CD8-positive, alpha-beta memory T cell (primary cell): ENCODE data around the gene CCL25. TPM values are rescaled to one million over a fixed set of nuclear protein-coding genes. Genes with fewer than 3 reads are reported as not detected.
A peak's percentile ranks its signal among the peaks of the same experiment; 100 is the strongest.

Experiments used
- CTCF ChIA-PET: fragments of 350-600 bp; sonication (Branson Sonifier 250); formaldehyde crosslinking; loops from one replicate; lab custom pipeline; 2021; ENCODE audit warnings: antibody characterized with exemption; lab: Charles Lee
- POLR2A ChIA-PET: fragments of 350-600 bp; sonication (Branson Sonifier 250); formaldehyde crosslinking; loops from one replicate; lab custom pipeline; 2021; ENCODE audit warnings: antibody characterized with exemption; lab: Charles Lee
- DNase-seq, 5 donors: peaks; one replicate each; pipeline versions ENCODE4 v3.0.0 to v3.0.0-alpha.2; 2020 to 2022; ENCODE audit warnings: mixed read lengths in 1 of 5
- H3K27ac ChIP-seq: one replicate; pipeline ENCODE4 v1.7.0; 2013; ENCODE audit warnings: low read depth, mild to moderate bottlenecking, low read length, moderate library complexity
- H3K27me3 ChIP-seq: 2 replicates; pipeline ENCODE4 v1.7.0; 2013; ENCODE audit warnings: low read length, mild to moderate bottlenecking; ENCODE audit not compliant: insufficient read depth, poor library complexity, severe bottlenecking
- H3K36me3 ChIP-seq: 2 replicates; pipeline ENCODE4 v1.7.0; 2013; ENCODE audit warnings: mild to moderate bottlenecking, low read length, moderate library complexity; ENCODE audit not compliant: insufficient read depth
- H3K4me1 ChIP-seq: 2 replicates; pipeline ENCODE4 v1.7.0; 2013; ENCODE audit warnings: mild to moderate bottlenecking, low read length, moderate library complexity; ENCODE audit not compliant: insufficient read depth
- H3K4me3 ChIP-seq: 2 replicates; pipeline ENCODE4 v1.7.0; 2013; ENCODE audit warnings: mild to moderate bottlenecking, low read length
- H3K9me3 ChIP-seq: 2 replicates; pipeline ENCODE4 v1.7.0; 2013; ENCODE audit warnings: mild to moderate bottlenecking, low read length
- H3K27ac Mint-ChIP-seq, 8 donors: one replicate each; pipeline ENCODE4 v1.8.0; 2020 to 2021; ENCODE audit warnings: mixed read lengths in 8 of 8, mild to moderate bottlenecking in 6 of 8, inconsistent platforms in 3 of 8, moderate library complexity in 3 of 8
- H3K27me3 Mint-ChIP-seq, 2 donors: one replicate each; pipeline ENCODE4 v1.8.0; 2020 to 2021; ENCODE audit warnings: mixed read lengths in 2 of 2, mild to moderate bottlenecking in 1 of 2, moderate library complexity in 1 of 2
- H3K36me3 Mint-ChIP-seq, 3 donors: one replicate each; pipeline ENCODE4 v1.8.0; 2020 to 2021; ENCODE audit warnings: mixed read lengths in 3 of 3, inconsistent platforms in 1 of 3, mild to moderate bottlenecking in 1 of 3
- H3K4me1 Mint-ChIP-seq, 3 donors: one replicate each; pipeline ENCODE4 v1.8.0; 2020 to 2021; ENCODE audit warnings: mixed read lengths in 3 of 3, inconsistent platforms in 1 of 3, mild to moderate bottlenecking in 1 of 3
- H3K4me3 Mint-ChIP-seq, 7 donors: one replicate each; pipeline ENCODE4 v1.8.0; 2020 to 2021; ENCODE audit warnings: mixed read lengths in 7 of 7, mild to moderate bottlenecking in 6 of 7, moderate library complexity in 4 of 7, inconsistent platforms in 2 of 7
- H3K9me3 Mint-ChIP-seq, 5 donors: one replicate each; pipeline ENCODE4 v1.8.0; 2020 to 2022; ENCODE audit warnings: mixed read lengths in 5 of 5, mild to moderate bottlenecking in 3 of 5, moderate library complexity in 2 of 5, inconsistent platforms in 1 of 5
- polyA plus RNA-seq: library from polyadenylated mRNA; unstranded; fragments of 300-500 nt; fragmentation: Illumina TruSeq; gene quantifications from one replicate; pipeline ENCODE4 v1.2.3, GENCODE V29; 2021
- total RNA-seq, 2 experiments: library from RNA; stranded (reverse); gene quantifications; one replicate each; pipeline ENCODE4 v1.2.3, GENCODE V29; 2021

CCL25 gene
- total and polyA plus RNA-seq, 3 experiments from 2014 or later = not detected

- H3K27ac Mint-ChIP-seq = no peak overlapping the region
- no peak for DNase-seq
- Histone ChIP-seq H3K4me1 (no peaks in the 10 kb centered on the region), H3K36me3 (no peaks in the 10 kb centered on the region), H3K4me3 (no peak overlapping the region), H3K27ac (no peak overlapping the region), H3K27me3 (no peaks in the 10 kb centered on the region), H3K9me3 (peaks cover 15% of the 10 kb centered on the region)
- H3K9me3 Mint-ChIP-seq = peaks cover 11 to 25% (median 21%) of the 10 kb centered on the region in 5 donors
- ChIA-PET POLR2A (no interaction called here), CTCF (no interaction called here)
- H3K27me3 Mint-ChIP-seq = peaks cover 0 to 3% of the 10 kb centered on the region in 2 donors
- H3K36me3 Mint-ChIP-seq = peaks cover 0 to 8% (median 0%) of the 10 kb centered on the region in 3 donors
- H3K4me1 Mint-ChIP-seq = peaks cover 3 to 15% (median 9%) of the 10 kb centered on the region in 3 donors
- H3K4me3 Mint-ChIP-seq = no peak overlapping the region
Measured at GRCh38 chr19:8071912-8072311, 19.4 kb downstream of the CCL25 start.

- peaks cover 3 to 15% (median 9%) of the 10 kb centered on the region in 3 donors for H3K4me1 Mint-ChIP-seq
- no peak overlapping the region for H3K27ac Mint-ChIP-seq
- Histone ChIP-seq H3K9me3 (peaks cover 10% of the 10 kb centered on the region), H3K4me3 (no peak overlapping the region), H3K27me3 (no peaks in the 10 kb centered on the region), H3K36me3 (no peaks in the 10 kb centered on the region), H3K27ac (no peak overlapping the region), H3K4me1 (no peaks in the 10 kb centered on the region)
- H3K36me3 Mint-ChIP-seq = peaks cover 0 to 8% (median 0%) of the 10 kb centered on the region in 3 donors
- POLR2A ChIA-PET = no interaction called here
- CTCF ChIA-PET = no interaction called here
- DNase-seq = no peak
- H3K4me3 Mint-ChIP-seq = no peak overlapping the region
- H3K9me3 Mint-ChIP-seq = peaks cover 10 to 16% (median 13%) of the 10 kb centered on the region in 5 donors
- H3K27me3 Mint-ChIP-seq = peaks cover 0 to 3% of the 10 kb centered on the region in 2 donors
Measured at GRCh38 chr19:8074501-8074900, 21.9 kb downstream of the CCL25 start.

- H3K4me3 ChIP-seq = no peak overlapping the region
- peaks cover 1% of the 10 kb centered on the region for H3K9me3 ChIP-seq
- Mint-ChIP-seq H3K36me3 (peaks cover 0 to under 1% (median 0%) of the 10 kb centered on the region in 3 donors), H3K9me3 (peaks cover 1 to 9% (median 6%) of the 10 kb centered on the region in 5 donors), H3K4me1 (peaks cover 3 to 15% (median 9%) of the 10 kb centered on the region in 3 donors), H3K27me3 (peaks cover 0 to 5% of the 10 kb centered on the region in 2 donors), H3K4me3 (no peak overlapping the region), H3K27ac (no peak overlapping the region)
- H3K4me1 ChIP-seq = no peaks in the 10 kb centered on the region
- no peaks in the 10 kb centered on the region for H3K36me3 ChIP-seq
- POLR2A ChIA-PET = no interaction called here
- no peak overlapping the region for H3K27ac ChIP-seq
- peak in 1 of 5 donors; percentile 9 for DNase-seq
- H3K27me3 ChIP-seq = no peaks in the 10 kb centered on the region
- CTCF ChIA-PET = no interaction called here
Measured at GRCh38 chr19:8075158-8076074, 22.9 kb downstream of the CCL25 start.

DNA sequence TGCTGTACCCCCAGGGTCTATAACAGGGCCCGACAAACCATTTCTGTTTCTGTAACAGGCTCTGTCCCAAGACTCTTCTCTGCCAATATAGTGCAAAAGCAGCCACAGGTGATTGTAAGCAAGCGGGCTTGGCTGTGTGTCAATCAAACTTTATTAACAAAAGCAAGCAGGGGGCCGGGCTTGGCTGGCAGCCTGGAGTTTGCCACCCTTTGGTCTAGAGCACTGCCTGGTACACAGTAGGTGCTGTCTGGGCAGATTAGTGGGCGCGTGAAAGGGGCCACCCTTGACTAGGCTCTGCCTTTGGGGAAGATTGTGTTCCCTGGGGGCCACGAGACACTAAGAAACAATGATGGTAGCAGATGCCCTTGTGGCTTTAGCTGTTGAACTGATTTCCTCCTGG lies 27.4 kb downstream of the CCL25 start:
- Histone ChIP-seq H3K4me3 (no peak overlapping the region), H3K36me3 (no peaks in the 10 kb centered on the region), H3K27ac (no peak overlapping the region), H3K9me3 (no peaks in the 10 kb centered on the region), H3K27me3 (no peaks in the 10 kb centered on the region), H3K4me1 (no peaks in the 10 kb centered on the region)
- peak in 1 of 5 donors; percentile 14 for DNase-seq
- Mint-ChIP-seq H3K27ac (no peak overlapping the region), H3K27me3 (peaks cover 6 to 10% of the 10 kb centered on the region in 2 donors), H3K9me3 (no peaks in the 10 kb centered on the region), H3K4me1 (no peaks in the 10 kb centered on the region), H3K36me3 (no peaks in the 10 kb centered on the region), H3K4me3 (no peak overlapping the region)
- POLR2A ChIA-PET = no interaction called here
- CTCF ChIA-PET = no interaction called here

DNA sequence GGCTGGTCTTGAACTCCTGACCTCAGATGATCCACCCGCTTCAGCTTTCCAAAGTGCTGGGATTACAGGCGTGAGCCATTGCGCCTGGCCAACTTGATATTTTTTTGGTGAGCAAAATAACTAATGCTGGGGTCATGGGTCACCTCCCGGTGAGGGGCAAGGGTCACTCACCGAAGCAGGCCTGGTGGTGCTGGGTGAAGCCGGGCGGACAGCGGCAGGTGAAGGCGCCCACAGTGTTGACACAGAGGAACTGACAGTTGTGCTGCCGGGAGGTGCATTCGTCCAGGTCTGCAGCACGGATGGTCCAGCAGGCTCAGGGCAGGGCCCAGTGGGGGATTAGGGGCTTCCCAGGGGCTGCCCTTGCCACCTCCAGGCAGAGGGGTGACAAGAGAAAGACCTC lies 28.3 kb downstream of the CCL25 start:
- H3K9me3 ChIP-seq = no peaks in the 10 kb centered on the region
- ChIA-PET POLR2A (no interaction called here), CTCF (no interaction called here)
- peak overlapping the region in 1 of 8 donors; percentile 57 for H3K27ac Mint-ChIP-seq
- no peaks in the 10 kb centered on the region for H3K4me1 ChIP-seq
- no peaks in the 10 kb centered on the region for H3K9me3 Mint-ChIP-seq
- no peak overlapping the region for H3K4me3 Mint-ChIP-seq
- peaks cover 8 to 10% of the 10 kb centered on the region in 2 donors for H3K27me3 Mint-ChIP-seq
- no peak overlapping the region for H3K4me3 ChIP-seq
- no peaks in the 10 kb centered on the region for H3K36me3 ChIP-seq
- peaks cover 0 to 2% (median 0%) of the 10 kb centered on the region in 3 donors for H3K4me1 Mint-ChIP-seq
- H3K36me3 Mint-ChIP-seq = no peaks in the 10 kb centered on the region
- no peaks in the 10 kb centered on the region for H3K27me3 ChIP-seq
- no peak overlapping the region for H3K27ac ChIP-seq
- peak in 1 of 5 donors; percentile 26 for DNase-seq

GRCh38 chr19:8081569-8082550 lies 29.3 kb downstream of the CCL25 start:
- H3K9me3 Mint-ChIP-seq = no peaks in the 10 kb centered on the region
- POLR2A ChIA-PET = no interaction called here

GRCh38 chr19:8083141-8083540 lies 30.6 kb downstream of the CCL25 start:
- H3K4me1 Mint-ChIP-seq = peaks cover 0 to 2% (median 0%) of the 10 kb centered on the region in 3 donors

More at GRCh38 chr19:8081569-8082550, 29.3 kb downstream of the CCL25 start:
- Mint-ChIP-seq H3K4me1 (peaks cover 0 to 2% (median 0%) of the 10 kb centered on the region in 3 donors), H3K27me3 (peaks cover 8 to 10% of the 10 kb centered on the region in 2 donors), H3K27ac (peak overlapping the region in 1 of 8 donors; percentile 36), H3K36me3 (no peaks in the 10 kb centered on the region), H3K4me3 (no peak overlapping the region)
- Histone ChIP-seq H3K9me3 (no peaks in the 10 kb centered on the region), H3K36me3 (no peaks in the 10 kb centered on the region), H3K27ac (no peak overlapping the region), H3K4me3 (no peak overlapping the region), H3K27me3 (no peaks in the 10 kb centered on the region), H3K4me1 (no peaks in the 10 kb centered on the region)
- CTCF ChIA-PET = no interaction called here
- no peak for DNase-seq

More at GRCh38 chr19:8083141-8083540, 30.6 kb downstream of the CCL25 start:
- Histone ChIP-seq H3K9me3 (no peaks in the 10 kb centered on the region), H3K4me3 (no peak overlapping the region), H3K36me3 (no peaks in the 10 kb centered on the region), H3K27me3 (no peaks in the 10 kb centered on the region), H3K27ac (no peak overlapping the region), H3K4me1 (no peaks in the 10 kb centered on the region)
- ChIA-PET POLR2A (no interaction called here), CTCF (no interaction called here)
- H3K9me3 Mint-ChIP-seq = no peaks in the 10 kb centered on the region
- no peak for DNase-seq
- no peak overlapping the region for H3K4me3 Mint-ChIP-seq
- H3K36me3 Mint-ChIP-seq = no peaks in the 10 kb centered on the region
- no peak overlapping the region for H3K27ac Mint-ChIP-seq
- peaks cover 8 to 10% of the 10 kb centered on the region in 2 donors for H3K27me3 Mint-ChIP-seq
